Right lobe of liver (tissue), 4 donors: Measurements from ENCODE around the gene ITCH.

ENCODE experiments used
- CTCF ChIP-seq, 4 donors: fragments of 200-600 bp in 3 of 4; fragments of 450-650 bp in 1 of 4; IDR thresholded peaks; one replicate each; pipeline versions ENCODE4 v1.5.1 to v1.8.0; 2016 to 2022; ENCODE audit warnings: antibody characterized with exemption in 4 of 4, mild to moderate bottlenecking in 2 of 4
- POLR2A ChIP-seq: fragments of 450-650 bp; IDR thresholded peaks from one replicate; pipeline ENCODE4 v1.6.1; 2017; ENCODE audit warnings: antibody characterized with exemption, mild to moderate bottlenecking
- donor health status: DM: no; HTN: no; CAD: no.
- donor health status: DM: no; HTN: no; CAD: no.
- donor health status: DM: no; HTN: yes; CAD: no.

- no peak for TF ChIP-seq CTCF (IDR thresholded peaks at IDR 0.05)
- TF ChIP-seq POLR2A, result no peak
Observed at GRCh38 chr20:34541917-34542316, 178.8 kb downstream of the ITCH start.
